Measurements from ENCODE around the gene CLPTM1.

The CLPTM1 gene

DNA sequence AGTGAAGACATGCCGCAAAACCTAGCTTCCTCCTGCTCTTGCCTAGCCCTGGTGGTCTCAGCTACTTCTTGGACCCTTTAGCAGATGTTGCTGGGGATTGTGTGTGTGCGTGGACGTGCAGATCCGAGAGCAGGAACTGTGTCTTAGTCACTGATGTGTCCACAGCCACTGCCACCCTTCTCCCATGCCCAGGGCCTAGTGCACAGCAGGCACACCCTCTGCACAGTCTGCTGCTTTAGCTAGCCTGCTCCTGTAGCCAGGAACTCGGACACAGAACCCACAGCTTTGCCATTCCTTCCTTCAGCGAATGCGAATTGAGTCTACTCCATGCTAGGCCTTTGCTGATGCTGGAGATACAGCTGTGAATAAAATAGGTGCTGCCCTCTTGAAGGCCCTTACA is 2.3 kb downstream of the CLPTM1 start:
- DNase-seq (ENCODE audit: low spot score) = no peak
- TF ChIP-seq, protein P1, sequence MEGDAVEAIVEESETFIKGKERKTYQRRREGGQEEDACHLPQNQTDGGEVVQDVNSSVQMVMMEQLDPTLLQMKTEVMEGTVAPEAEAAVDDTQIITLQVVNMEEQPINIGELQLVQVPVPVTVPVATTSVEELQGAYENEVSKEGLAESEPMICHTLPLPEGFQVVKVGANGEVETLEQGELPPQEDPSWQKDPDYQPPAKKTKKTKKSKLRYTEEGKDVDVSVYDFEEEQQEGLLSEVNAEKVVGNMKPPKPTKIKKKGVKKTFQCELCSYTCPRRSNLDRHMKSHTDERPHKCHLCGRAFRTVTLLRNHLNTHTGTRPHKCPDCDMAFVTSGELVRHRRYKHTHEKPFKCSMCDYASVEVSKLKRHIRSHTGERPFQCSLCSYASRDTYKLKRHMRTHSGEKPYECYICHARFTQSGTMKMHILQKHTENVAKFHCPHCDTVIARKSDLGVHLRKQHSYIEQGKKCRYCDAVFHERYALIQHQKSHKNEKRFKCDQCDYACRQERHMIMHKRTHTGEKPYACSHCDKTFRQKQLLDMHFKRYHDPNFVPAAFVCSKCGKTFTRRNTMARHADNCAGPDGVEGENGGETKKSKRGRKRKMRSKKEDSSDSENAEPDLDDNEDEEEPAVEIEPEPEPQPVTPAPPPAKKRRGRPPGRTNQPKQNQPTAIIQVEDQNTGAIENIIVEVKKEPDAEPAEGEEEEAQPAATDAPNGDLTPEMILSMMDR (IDR thresholded peaks at IDR 0.05; ENCODE audit: borderline replicate concordance, control extremely low read depth, extremely low read depth, insufficient read depth, missing control alignments) = no peak
- in situ Hi-C loops (cut with MboI; ENCODE audit: low sequenced_read_pairs, unreplicated experiment) = loop anchor here (10.0 kb wide), 1 partner anchor 173 kb away; no protein-coding TSS in a partner anchor

DNA sequence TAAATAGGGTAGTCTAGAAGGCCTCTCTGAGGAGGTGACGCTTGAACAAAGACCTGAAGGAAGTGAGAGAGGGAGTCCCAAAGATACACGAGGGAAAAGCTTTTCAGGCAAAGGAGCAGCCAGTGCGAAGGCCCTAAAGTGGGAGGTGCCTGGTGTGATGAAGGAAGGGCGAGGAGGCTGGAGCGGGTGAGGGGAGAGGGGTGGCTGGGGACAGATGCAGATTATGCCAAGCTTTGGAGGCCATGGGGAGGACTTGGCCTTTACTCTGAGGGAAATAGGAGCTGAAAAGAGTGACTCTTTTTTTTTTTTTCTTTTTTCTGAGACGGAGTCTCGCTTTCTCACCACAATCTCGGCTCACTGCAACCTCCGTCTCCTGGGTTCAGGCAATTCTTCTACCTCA is 2.9 kb downstream of the CLPTM1 start:
- TF ChIP-seq, protein P1 (IDR thresholded peaks at IDR 0.05; ENCODE audit: borderline replicate concordance, control extremely low read depth, extremely low read depth, insufficient read depth, missing control alignments) = no peak
- no peak for DNase-seq (ENCODE audit: low spot score)
- in situ Hi-C loops (cut with MboI; ENCODE audit: low sequenced_read_pairs, unreplicated experiment) = loop anchor here (10.0 kb wide), 1 partner anchor 173 kb away; no protein-coding TSS in a partner anchor

DNA sequence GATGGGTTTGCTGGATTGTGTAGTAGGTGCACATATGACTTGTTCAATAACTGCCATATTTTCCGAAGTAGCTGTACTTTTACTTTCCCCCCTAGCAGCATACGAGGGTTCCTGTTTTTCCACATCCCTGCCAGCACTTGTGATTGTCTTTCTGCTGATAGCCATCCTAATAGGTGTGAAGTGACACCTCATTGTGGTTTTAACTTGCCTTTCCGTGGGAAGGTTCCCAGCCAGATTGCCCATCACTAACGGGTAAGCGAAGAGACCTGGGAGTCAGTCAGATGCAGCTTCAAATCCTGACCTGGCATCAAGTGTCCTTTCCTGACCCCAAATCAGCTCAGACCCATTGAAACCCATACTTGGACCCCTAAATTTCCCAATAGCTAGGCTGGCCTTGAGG is 4.5 kb downstream of the CLPTM1 start:
- in situ Hi-C loops (cut with MboI; ENCODE audit: low sequenced_read_pairs, unreplicated experiment) = loop anchor here (10.0 kb wide), 1 partner anchor 175 kb away; no protein-coding TSS in a partner anchor
- no peak for DNase-seq (ENCODE audit: low spot score)
- TF ChIP-seq, protein P1 (IDR thresholded peaks at IDR 0.05; ENCODE audit: borderline replicate concordance, control extremely low read depth, extremely low read depth, insufficient read depth, missing control alignments) = no peak

DNA sequence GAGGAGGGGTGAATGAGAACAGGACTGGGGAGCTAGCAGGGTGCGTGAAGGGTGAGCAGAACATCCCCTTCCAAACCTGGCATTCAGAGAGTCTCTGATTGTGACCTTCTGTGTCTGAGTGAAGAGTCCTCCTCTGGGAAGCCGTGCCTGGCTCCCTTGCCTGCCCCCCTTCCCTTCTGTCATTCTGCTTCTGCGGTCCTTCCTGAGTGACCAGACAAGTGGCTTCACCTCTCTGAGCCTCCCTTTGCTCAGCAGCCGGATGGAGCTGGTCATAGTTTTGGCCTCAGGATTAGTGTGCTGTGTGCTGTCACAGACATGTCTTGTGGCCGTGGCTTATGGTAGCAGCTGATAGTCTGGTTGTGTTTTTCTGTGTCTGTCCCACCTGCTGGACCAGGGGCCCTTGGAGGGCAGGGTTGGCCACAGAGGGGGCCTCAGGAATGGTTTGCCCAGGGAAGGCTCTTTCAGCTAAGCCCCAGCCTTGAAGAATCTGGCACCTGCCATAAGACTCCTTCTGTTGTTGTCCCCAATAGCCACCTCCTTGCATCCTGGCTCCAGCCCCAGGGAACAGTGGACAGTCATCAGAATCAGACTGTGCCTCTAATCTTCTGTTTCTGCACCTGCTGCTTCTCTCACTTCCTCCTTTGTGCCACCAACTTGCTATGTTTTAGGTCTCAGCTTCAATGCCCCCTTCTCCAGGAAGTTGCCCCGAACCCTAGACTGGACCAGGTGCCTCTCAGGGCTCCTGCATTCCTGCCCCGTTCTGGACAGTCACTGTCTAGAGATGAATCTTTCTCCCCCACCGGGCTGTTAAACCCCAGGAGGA is 5.9 kb downstream of the CLPTM1 start:
- in situ Hi-C loops (cut with MboI; ENCODE audit: low sequenced_read_pairs, unreplicated experiment) = no loop called here
- DNase-seq (ENCODE audit: low spot score) = no peak
- TF ChIP-seq, protein P1 (IDR thresholded peaks at IDR 0.05; ENCODE audit: borderline replicate concordance, control extremely low read depth, extremely low read depth, insufficient read depth, missing control alignments) = no peak

- in situ Hi-C loops (cut with MboI; ENCODE audit: low sequenced_read_pairs, unreplicated experiment) = no loop called here
- TF ChIP-seq, protein P1 (IDR thresholded peaks at IDR 0.05; ENCODE audit: borderline replicate concordance, control extremely low read depth, extremely low read depth, insufficient read depth, missing control alignments) = no peak
- no peak for DNase-seq (ENCODE audit: low spot score)
Observed at GRCh38 chr19:44961821-44962220, 6.6 kb downstream of the CLPTM1 start.

GRCh38 chr19:44968118-44968517 is 12.9 kb downstream of the CLPTM1 start:
- TF ChIP-seq, protein P1 (IDR thresholded peaks at IDR 0.05; ENCODE audit: borderline replicate concordance, control extremely low read depth, extremely low read depth, insufficient read depth, missing control alignments) = no peak
- no peak for DNase-seq (ENCODE audit: low spot score)
- in situ Hi-C loops (cut with MboI; ENCODE audit: low sequenced_read_pairs, unreplicated experiment) = no loop called here

Data from GM13976 (cell line).